AG08395 (cell line): ENCODE results near the gene TMEM255B.

Experiments used
- DNase-seq: peaks from one replicate; pipeline ENCODE4 v3.0.0; 2012; ENCODE audit warnings: mixed read lengths, low spot score

TMEM255B gene

GRCh38 chr13:113849546-113849945, 90.5 kb downstream of the TMEM255B start:
- DNase-seq, result no peak

GRCh38 chr13:113849981-113850721, 91.1 kb downstream of the TMEM255B start:
- DNase-seq, result no peak

- no peak for DNase-seq
These were observed 91.9 kb downstream of the TMEM255B start for GRCh38 chr13:113850722-113851479.

GRCh38 chr13:113851480-113851803, 92.4 kb downstream of the TMEM255B start:
- no peak for DNase-seq

- no peak for DNase-seq
These were observed 93.0 kb downstream of the TMEM255B start for GRCh38 chr13:113851826-113852535.

- no peak for DNase-seq
These were observed 93.8 kb downstream of the TMEM255B start for GRCh38 chr13:113852536-113853517.

GRCh38 chr13:113853518-113854237, 94.7 kb downstream of the TMEM255B start:
- DNase-seq, result no peak

GRCh38 chr13:113854238-113855011, 95.4 kb downstream of the TMEM255B start:
- peak; percentile 75 for DNase-seq

- DNase-seq, result peak; percentile 55
These were observed 96.2 kb downstream of the TMEM255B start for GRCh38 chr13:113855012-113855921.

GRCh38 chr13:113855931-113856715, 97.1 kb downstream of the TMEM255B start:
- DNase-seq, result no peak

- peak; percentile 52 for DNase-seq
These were observed 97.7 kb downstream of the TMEM255B start for GRCh38 chr13:113856716-113857065.

- no peak for DNase-seq
These were observed 98.6 kb downstream of the TMEM255B start for GRCh38 chr13:113857531-113858195.

- no peak for DNase-seq
These were observed 100.5 kb downstream of the TMEM255B start for GRCh38 chr13:113859311-113860050.

GRCh38 chr13:113860051-113860664, 101.1 kb downstream of the TMEM255B start:
- no peak for DNase-seq

GRCh38 chr13:113860665-113861432, 101.8 kb downstream of the TMEM255B start:
- no peak for DNase-seq
